Tibial artery (tissue), 4 donors: ENCODE results near the gene LPO.

Experiments used
- DNase-seq, 2 donors: peaks; one replicate each; pipeline ENCODE4 v3.0.0-alpha.2; 2019
- H3K27ac ChIP-seq, 2 donors: fragments of 200-600 bp; sonication (generic) in 1 of 2; 1 replicate in 1 of 2; 2 replicates in 1 of 2; pipeline ENCODE4 v1.5.1; 2018 to 2019; ENCODE audit warnings: mild to moderate bottlenecking in 1 of 2
- H3K27me3 ChIP-seq, 2 donors: fragments of 200-600 bp; sonication (generic) in 1 of 2; one replicate each; pipeline versions ENCODE4 v1.5.1 to v1.6.0; 2016 to 2019
- H3K36me3 ChIP-seq, 3 donors: fragments of 200-600 bp; sonication (generic) in 2 of 3; one replicate each; pipeline ENCODE4 v1.5.1; 2016 to 2019; ENCODE audit warnings: mild to moderate bottlenecking in 2 of 3
- H3K4me1 ChIP-seq, 4 donors: fragments of 200-600 bp; sonication (generic) in 2 of 4; 1 replicate in 3 of 4; 2 replicates in 1 of 4; pipeline ENCODE4 v1.5.1; 2016 to 2019
- H3K4me3 ChIP-seq, 2 donors: fragments of 200-600 bp; sonication (generic) in 1 of 2; 1 replicate in 1 of 2; 2 replicates in 1 of 2; pipeline ENCODE4 v1.5.1; 2018 to 2019; ENCODE audit warnings: mild to moderate bottlenecking in 2 of 2
- H3K9me3 ChIP-seq, 3 donors: fragments of 200-600 bp; sonication (generic) in 1 of 3; one replicate each; pipeline ENCODE4 v1.5.1; 2016 to 2019
- intact Hi-C: fragments of 100-400 bp; cut with DNase I; formaldehyde crosslinking; loops from one replicate; pipeline ENCODE4 v1.15.0; 2023; ENCODE audit warnings: low total_unique reads
- TF ChIP-seq, protein P1 (sequence below), 2 experiments: fragments of 200-600 bp in 1 of 2; fragments of 450-650 bp in 1 of 2; IDR thresholded peaks; one replicate each; pipeline ENCODE4 v1.5.1; 2017 to 2019; ENCODE audit warnings: antibody characterized with exemption in 2 of 2, mild to moderate bottlenecking in 1 of 2, moderate library complexity in 1 of 2

LPO gene

DNA sequence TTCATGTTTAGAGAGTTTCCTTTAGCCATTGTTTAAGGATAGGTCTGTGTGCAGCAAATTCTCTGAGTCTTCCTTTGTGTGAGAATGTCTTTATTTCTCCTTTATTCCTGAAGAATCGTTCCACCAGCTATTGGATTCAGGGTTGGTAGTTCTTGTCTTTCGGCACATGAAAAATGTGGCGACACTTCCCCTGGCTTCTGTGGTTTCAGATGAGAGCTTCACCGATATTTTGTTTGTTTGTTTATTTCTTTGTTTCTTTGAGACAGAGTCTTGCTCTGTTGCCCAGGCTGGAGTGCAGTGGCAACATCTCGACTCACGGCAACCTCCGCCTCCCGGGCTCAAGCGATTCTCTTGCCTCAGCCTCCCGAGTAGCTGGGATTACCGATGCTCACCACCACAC, 23.8 kb downstream of the LPO start:
- Histone ChIP-seq H3K9me3 (no peaks in the 10 kb centered on the region), H3K27ac (no peak overlapping the region), H3K36me3 (no peaks in the 10 kb centered on the region), H3K27me3 (peaks cover 0 to 15% of the 10 kb centered on the region in 2 donors), H3K4me3 (no peak overlapping the region), H3K4me1 (no peaks in the 10 kb centered on the region)
- peak in 1 of 2 donors; percentile 10 for DNase-seq
- TF ChIP-seq, protein P1, sequence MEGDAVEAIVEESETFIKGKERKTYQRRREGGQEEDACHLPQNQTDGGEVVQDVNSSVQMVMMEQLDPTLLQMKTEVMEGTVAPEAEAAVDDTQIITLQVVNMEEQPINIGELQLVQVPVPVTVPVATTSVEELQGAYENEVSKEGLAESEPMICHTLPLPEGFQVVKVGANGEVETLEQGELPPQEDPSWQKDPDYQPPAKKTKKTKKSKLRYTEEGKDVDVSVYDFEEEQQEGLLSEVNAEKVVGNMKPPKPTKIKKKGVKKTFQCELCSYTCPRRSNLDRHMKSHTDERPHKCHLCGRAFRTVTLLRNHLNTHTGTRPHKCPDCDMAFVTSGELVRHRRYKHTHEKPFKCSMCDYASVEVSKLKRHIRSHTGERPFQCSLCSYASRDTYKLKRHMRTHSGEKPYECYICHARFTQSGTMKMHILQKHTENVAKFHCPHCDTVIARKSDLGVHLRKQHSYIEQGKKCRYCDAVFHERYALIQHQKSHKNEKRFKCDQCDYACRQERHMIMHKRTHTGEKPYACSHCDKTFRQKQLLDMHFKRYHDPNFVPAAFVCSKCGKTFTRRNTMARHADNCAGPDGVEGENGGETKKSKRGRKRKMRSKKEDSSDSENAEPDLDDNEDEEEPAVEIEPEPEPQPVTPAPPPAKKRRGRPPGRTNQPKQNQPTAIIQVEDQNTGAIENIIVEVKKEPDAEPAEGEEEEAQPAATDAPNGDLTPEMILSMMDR (IDR thresholded peaks at IDR 0.05), result no peak
- intact Hi-C loops, result no loop called here

DNA sequence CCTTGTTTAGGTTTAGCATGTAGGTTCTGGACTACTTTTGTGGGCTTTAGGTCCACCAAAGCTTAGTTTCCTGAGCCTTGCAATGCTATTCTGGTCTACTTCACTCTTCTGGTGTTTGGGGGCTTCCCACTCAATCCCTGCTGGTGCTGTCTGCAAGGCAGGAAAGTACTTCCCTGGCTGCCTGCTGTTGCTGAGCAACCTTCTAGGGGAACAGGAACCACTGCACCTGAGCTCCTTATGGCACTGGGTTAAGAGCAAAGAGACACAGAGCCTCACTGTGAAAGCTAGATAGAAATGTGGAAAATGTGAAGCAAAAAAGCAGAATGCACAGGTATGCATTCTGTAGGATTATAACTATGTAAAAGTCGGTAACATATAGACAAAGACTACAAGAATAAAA, 25.4 kb downstream of the LPO start:
- TF ChIP-seq, protein P1 (IDR thresholded peaks at IDR 0.05), result no peak
- intact Hi-C loops, result no loop called here
- no peaks in the 10 kb centered on the region for H3K9me3 ChIP-seq
- no peaks in the 10 kb centered on the region for H3K36me3 ChIP-seq
- peaks cover 0 to 20% of the 10 kb centered on the region in 2 donors for H3K27me3 ChIP-seq
- H3K4me1 ChIP-seq, result no peaks in the 10 kb centered on the region
- no peak overlapping the region for H3K4me3 ChIP-seq
- no peak overlapping the region for H3K27ac ChIP-seq
- no peak for DNase-seq

DNA sequence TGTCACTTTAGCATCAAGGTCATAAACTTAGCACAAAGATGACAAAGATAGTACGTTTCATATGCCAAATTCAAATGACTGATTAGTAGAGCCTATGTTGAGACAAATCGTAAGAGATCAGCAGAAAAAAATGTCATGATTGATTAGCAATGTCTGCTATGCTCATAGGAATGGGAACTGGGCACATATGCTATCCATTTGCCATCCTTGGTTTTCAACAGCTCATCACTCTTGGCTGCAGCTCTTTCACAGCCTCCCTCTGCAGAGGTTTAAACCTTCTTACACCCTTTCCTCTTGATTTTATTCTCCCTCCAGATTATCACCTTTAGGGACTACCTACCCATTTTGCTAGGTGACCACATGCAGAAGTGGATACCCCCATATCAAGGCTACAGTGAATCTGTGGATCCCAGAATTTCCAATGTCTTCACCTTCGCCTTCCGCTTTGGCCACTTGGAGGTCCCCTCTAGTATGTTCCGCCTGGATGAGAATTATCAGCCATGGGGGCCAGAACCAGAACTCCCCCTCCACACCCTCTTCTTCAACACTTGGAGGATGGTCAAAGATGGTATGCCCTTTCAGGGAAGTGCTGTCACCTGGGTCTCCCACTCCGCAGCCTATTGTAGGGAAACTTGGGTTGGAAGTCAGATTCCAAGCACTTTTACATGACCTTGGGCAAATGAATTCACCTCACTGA, 26.2 kb downstream of the LPO start:
- no peaks in the 10 kb centered on the region for H3K36me3 ChIP-seq
- H3K4me3 ChIP-seq, result no peak overlapping the region
- no peak overlapping the region for H3K27ac ChIP-seq
- no peaks in the 10 kb centered on the region for H3K4me1 ChIP-seq
- TF ChIP-seq, protein P1 (IDR thresholded peaks at IDR 0.05), result no peak
- no peaks in the 10 kb centered on the region for H3K9me3 ChIP-seq
- H3K27me3 ChIP-seq, result peaks cover 0 to 26% of the 10 kb centered on the region in 2 donors
- intact Hi-C loops, result no loop called here
- no peak for DNase-seq

DNA sequence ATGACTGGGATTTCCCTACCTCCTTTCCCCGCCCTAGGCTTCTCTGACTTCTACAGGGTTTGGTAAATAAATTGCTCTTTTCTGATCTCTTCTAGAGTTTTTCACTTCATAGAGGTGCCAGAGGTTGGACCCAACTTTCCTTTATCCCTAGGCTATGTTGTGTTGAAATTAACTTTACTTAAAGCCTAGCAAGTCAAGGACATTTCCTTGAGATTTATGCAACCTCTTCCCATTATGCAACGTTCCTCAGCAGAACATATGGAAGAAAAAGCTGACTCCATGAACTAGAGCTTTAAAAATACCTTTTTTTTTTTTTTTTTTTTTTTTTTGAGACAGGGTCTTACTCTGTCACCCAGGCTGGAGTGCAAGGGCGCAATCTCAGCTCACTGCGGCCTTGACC, 26.9 kb downstream of the LPO start:
- Histone ChIP-seq H3K9me3 (no peaks in the 10 kb centered on the region), H3K4me3 (no peak overlapping the region), H3K36me3 (no peaks in the 10 kb centered on the region), H3K27ac (no peak overlapping the region), H3K27me3 (peaks cover 0 to 26% of the 10 kb centered on the region in 2 donors), H3K4me1 (no peaks in the 10 kb centered on the region)
- intact Hi-C loops, result no loop called here
- TF ChIP-seq, protein P1 (IDR thresholded peaks at IDR 0.05), result no peak
- DNase-seq, result no peak

DNA sequence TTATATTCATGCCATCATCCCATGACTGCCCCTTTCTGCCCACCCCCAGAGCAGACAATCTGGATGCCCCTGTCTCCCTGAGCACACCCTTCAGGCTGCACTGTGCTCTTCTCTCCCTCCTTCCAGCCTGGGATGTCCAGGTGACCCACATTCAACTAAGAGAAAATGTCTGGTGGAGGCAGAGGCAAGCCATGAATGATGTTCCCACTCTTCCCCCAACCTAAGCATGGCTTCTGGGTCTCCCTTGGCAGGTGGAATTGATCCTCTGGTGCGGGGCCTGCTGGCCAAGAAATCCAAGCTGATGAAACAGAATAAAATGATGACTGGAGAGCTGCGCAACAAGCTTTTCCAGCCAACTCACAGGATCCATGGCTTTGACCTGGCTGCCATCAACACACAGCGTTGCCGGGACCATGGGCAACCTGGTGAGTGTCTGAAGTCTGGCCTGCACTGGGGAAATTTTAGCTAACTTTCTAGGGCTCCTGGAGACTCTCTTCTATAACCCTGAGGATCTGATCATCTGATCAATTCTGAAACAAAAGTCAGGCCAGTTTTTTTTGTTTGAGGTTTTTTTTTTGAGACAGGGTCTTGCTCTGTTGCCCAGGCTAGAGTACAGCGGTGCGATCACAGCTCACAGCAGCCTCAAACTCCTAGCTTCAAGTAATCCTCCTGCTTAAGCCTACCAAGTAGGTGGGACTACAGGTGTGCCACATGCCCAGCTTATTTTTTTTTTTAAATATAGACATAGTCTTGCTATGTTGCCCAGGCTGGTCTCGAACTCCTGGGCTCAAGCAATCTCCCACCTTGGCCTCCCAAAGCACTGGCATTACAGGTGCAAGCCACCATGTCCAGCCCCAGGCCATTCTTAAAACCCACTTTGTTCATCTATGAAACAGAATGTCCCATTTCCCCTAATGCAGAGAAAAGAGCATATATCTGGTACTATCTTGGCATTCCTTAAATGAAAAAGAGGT, 27.8 kb downstream of the LPO start:
- TF ChIP-seq, protein P1 (IDR thresholded peaks at IDR 0.05), result no peak
- Histone ChIP-seq H3K4me1 (no peaks in the 10 kb centered on the region), H3K36me3 (no peaks in the 10 kb centered on the region), H3K27me3 (peaks cover 0 to 26% of the 10 kb centered on the region in 2 donors), H3K27ac (no peak overlapping the region), H3K9me3 (no peaks in the 10 kb centered on the region), H3K4me3 (no peak overlapping the region)
- intact Hi-C loops, result no loop called here
- DNase-seq, result no peak
